ENCODE measurements around the gene OR14A2. TPM values are rescaled to one million over a fixed set of nuclear protein-coding genes. Genes with fewer than 3 reads are reported as not detected.

Gene OR14A2
- total RNA-seq, 1 experiment from 2014 or later: not detected

- Mint-ChIP-seq H3K9me3 (peaks cover 29% of the 10 kb centered on the region), H3K27me3 (ENCODE audit: low read depth) (no peaks in the 10 kb centered on the region; the same call in 1 of the 2 replicates), H3K27ac (no peak overlapping the region), H3K4me1 (no peaks in the 10 kb centered on the region), H3K36me3 (no peaks in the 10 kb centered on the region; the same call in 1 of the 2 replicates), H3K4me3 (no peak overlapping the region)
- ChIA-PET CTCF (no interaction called here), POLR2A (no interaction called here)
- DNase-seq (ENCODE audit: low spot score) (no peak), ATAC-seq (no peak)
- TF ChIP-seq USF2 (CRISPR knock-in tag; IDR thresholded peaks at IDR 0.05) (no peak), STAT6 (CRISPR knock-in tag; conservative IDR thresholded peaks at IDR 0.05; ENCODE audit: low read depth) (no peak), NFE2L1 (CRISPR knock-in tag; IDR thresholded peaks at IDR 0.05) (no peak), ZNF416 (CRISPR knock-in tag; IDR thresholded peaks at IDR 0.05) (no peak), CREM (CRISPR knock-in tag; IDR thresholded peaks at IDR 0.05) (no peak), FOXK1 (CRISPR knock-in tag; IDR thresholded peaks at IDR 0.05) (no peak), ATF3 (CRISPR knock-in tag; conservative IDR thresholded peaks at IDR 0.05) (no peak), HMGXB4 (CRISPR knock-in tag; IDR thresholded peaks at IDR 0.05) (no peak), ZNF232 (CRISPR knock-in tag; IDR thresholded peaks at IDR 0.05) (no peak), IRF1 (CRISPR knock-in tag; IDR thresholded peaks at IDR 0.05) (no peak), GABPB1 (CRISPR knock-in tag; IDR thresholded peaks at IDR 0.05) (no peak), EMX1 (CRISPR knock-in tag; IDR thresholded peaks at IDR 0.05) (no peak), PRRX2 (CRISPR knock-in tag; IDR thresholded peaks at IDR 0.05) (no peak), FOXP4 (CRISPR knock-in tag; IDR thresholded peaks at IDR 0.05) (no peak), ZNF512 (CRISPR knock-in tag; IDR thresholded peaks at IDR 0.05; ENCODE audit: borderline replicate concordance) (no peak), TEAD1 (CRISPR knock-in tag; IDR thresholded peaks at IDR 0.05) (no peak), SOX15 (CRISPR knock-in tag; IDR thresholded peaks at IDR 0.05) (no peak), ZNF138 (CRISPR knock-in tag; conservative IDR thresholded peaks at IDR 0.05) (no peak)
Measured at GRCh38 chr1:247769603-247770002, 21.7 kb upstream of the OR14A2 start.

All from WTC11 (cell line).